HG02885 (cell line): ENCODE measurements around the gene ROGDI.

Experiments used
- ATAC-seq: cut with Tn5 transposase; IDR thresholded peaks from one replicate; pipeline ENCODE4 v1.9.1; 2021; ENCODE audit warnings: mild to moderate bottlenecking; ENCODE audit not compliant: unreplicated experiment, poor library complexity

The ROGDI gene, protein sequence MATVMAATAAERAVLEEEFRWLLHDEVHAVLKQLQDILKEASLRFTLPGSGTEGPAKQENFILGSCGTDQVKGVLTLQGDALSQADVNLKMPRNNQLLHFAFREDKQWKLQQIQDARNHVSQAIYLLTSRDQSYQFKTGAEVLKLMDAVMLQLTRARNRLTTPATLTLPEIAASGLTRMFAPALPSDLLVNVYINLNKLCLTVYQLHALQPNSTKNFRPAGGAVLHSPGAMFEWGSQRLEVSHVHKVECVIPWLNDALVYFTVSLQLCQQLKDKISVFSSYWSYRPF

DNA sequence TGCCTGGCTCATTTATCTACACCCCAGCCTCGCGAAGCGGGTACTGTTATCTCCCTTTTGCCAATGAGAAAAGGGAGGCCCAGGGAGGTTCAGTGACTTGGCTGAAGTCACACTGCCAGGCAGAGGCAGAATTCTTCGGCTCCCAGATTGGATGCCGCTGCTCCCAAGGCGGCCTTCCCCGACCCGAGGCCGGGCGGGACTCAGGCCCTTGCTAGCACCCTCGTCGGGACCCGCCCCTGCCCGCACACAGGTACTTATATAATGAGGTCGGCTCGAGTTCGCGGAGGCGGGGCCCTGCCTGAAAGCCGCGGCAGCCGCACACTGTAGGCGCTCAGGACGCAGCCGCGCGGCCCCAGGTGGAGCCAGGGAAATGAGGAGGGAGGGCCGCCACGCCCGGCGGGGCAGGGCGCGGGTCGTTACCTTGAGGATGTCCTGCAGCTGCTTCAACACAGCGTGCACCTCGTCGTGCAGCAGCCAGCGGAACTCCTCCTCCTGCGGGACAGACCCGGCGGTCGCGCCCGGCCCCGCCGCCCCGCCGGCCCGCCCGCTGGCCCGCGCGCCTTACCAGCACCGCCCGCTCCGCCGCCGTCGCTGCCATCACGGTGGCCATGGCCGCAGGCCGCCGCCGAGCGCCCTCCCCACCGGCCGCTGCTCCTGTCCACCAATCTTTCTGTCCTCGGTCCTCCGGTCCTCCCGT is at the start of gene ROGDI:
Gene ROGDI (minus strand): TSS at position 672 of the 697 bp plus-strand sequence. CDS start 62 bp downstream, at position 610.
- ATAC-seq = peak; percentile 56

DNA sequence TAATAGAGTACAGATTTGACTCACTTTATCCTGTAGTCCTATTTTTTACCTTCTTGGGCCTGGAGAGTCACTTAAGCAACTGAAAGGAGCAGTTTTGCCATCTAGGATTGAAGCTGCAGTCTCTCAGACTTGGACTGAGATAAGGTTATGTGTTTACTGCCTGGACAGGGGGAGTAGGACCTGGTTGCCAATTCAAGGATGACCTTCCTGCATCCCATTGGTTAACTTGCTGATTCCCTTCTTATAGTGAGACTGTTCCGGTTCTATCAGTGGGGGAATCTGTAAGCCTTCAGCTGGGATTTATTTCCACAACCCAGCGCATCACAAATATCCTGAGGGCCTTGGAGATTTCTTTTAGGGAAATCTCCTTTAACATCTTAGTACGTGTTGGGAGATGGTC is 47.8 kb upstream of the ROGDI start:
- no peak for ATAC-seq

DNA sequence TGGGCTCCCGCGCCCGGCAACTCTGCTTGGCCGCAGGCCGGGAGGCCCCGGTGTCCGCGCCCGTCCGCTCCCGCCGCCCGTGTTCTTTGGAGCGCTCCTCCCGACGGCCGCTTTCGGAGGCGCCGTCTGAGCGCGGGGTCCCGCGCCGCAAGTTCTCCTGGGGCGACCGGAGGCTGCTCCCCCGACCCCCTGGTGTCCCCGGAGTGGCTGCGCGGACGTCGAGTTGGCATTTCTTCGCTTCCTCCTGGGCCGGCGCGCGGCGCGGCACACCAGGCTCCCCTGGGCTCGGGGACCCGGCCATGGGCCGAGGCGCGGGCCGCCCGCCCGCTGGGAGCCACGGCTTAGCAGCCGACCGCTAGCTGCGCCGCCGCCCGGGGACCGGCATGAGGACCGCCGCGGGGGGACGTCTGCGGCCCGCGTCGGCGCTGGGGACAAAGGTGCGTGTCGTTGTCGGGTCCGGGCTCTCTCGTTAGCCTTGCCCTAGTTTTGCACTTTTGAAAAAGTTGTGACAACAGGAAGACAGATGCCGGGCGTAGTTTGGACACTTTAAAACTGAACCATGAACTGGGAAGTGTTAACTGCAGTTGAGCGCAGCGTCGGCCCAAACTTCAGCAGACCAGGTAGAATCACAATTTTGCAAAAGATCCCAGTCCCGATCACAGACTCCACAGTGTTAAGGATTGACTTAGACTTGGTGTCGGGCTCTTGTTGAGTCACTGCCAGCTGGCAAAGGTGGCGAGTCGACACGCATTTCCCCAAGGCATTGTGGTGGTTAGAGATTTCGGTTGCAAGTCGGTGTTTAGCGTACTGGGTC is 45.5 kb upstream of the ROGDI start:
- ATAC-seq = peak; percentile 17

DNA sequence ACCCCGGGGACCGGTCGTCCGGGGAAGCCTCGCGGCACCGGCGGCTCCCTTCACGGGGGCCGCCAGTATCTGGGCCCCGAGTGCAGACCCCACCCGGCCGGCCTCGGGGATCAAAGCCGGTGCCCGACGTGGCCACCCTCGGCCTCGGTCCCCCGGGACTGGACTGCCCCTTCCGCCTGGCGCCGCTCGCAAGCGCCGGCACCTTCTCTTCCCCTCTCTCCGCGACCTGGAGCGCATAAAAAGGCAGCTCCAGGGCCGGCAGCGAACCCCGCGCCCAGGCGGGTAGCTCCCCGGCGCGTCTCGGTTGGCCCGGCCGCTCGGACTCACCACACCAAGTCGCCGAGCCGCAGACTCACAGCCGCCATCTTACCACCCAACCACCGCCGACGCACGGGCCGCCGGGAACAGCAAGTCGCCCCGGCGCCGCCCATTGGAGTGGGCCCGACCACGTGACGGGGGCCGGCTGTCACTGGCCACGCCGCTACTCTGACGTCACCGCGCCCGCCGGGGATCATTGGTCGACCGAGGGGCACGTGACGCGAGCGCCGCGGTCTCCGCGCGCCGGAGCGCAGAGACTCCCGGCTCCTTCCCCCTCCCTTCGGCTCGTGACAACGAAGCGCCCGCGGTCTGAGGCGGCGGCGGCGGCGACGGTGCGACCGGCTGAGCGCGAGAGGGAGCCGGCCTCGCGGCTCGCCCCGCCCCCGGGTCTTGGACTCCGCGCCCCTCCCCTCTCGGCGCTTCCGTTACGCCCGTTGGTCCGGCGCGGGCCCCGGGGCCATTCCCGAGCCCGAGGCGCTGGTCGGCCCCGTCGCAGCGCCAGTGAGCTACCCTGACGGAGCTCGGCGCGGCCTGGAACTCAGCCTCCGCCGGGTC is 44.7 kb upstream of the ROGDI start, which contains the start of the genes GLYR1 and UBN1:
Gene GLYR1 (minus strand): TSS at position 388 of the 873 bp plus-strand sequence. CDS start 23 bp downstream, at position 365.
Gene UBN1 (plus strand): TSS at position 581 of the 873 bp plus-strand sequence. CDS start 5,437 bp downstream, outside the sequence.
- ATAC-seq = peak; percentile 88

DNA sequence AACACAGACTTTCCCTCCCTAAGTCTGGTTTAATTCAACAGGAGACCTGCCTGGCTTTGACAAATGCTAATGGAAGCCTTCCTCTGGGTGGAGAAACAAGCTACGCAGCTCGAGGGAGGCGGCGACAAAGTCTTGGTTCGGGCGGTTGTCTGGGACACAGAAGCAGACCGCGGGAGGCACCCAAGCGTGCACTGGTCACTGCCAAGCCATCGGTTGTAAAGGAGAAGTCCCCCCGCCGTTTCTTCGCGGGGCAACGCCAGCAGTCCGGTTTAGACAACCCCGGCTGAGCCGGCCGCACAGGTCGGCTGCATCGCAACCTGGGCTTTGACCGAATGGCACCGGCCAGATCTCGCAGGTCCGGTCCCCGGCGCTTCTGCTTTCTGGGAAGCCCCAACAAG is 44.1 kb upstream of the ROGDI start:
- peak; percentile 17 for ATAC-seq

DNA sequence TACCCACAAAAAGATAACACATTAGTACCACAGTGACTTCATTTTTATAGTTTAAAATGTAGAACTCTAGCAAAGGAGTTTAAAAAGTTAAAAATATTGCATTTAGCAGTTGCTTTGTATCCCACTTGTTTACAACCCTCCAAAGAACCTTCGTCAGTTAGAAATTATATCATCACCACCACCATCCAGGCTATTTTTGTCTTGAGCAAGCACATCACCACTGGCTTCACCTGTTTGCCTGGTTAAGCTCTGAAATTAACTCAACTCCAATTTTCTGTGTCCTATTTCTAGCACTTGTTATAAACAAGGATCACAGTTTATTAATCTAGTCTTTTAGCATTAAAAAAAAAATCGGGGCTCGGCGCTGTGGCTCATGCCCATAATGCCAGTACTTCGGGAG is 38.6 kb upstream of the ROGDI start:
- no peak for ATAC-seq

DNA sequence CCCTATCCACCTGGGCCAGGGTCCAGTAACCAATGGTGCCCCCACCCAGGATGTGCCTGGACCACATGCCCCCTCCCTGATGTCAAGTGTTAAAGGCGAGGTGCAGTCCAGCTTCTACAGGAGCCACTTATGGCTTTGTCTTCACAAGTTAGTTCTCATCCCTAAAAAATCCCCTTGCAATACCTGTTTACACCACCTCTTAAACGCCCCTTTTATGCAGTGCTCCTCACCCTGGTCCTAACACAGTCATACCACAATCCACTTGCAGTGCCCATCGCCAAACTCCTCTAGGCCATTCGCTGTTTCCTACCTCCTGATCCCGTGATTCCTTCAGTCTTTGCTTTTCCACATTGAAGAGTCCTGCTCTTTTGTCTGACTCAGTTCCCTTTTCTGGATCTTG is 37.5 kb upstream of the ROGDI start:
- ATAC-seq = no peak

DNA sequence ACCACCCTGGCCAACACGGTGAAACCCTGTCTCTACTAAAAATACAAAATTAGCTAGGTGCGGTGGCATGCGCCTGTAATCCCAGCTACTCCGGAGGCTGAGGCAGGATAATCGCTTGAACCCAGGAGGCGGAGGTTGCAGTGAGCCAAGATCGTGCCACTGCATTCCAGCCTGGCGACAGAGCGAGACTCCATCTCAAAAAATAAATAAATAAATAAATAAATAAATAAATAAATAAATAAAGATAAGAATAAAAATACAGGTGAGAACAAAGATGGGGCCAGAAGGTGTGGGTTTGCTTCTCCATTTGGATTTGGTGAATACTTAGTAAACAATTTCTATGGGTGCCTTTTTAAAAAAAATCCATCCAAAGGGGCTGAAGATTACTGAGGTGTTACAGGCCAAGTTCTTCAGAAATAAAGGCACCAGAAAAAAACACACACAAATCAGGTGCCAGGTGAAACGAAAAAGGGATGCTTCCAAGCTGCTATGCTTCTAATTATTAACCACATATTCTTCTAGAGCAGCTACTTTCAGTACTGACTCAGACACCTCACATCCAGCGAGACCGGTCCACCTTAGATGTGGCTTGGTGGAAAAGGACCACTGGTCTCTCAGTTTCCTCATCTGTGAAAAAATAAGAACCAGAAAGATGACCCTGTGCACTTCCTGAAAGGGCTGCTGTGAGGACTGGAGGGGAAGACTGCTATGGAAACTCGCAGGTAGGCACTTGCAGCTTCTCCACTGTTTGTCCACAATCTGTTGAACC is 35.5 kb upstream of the ROGDI start:
- no peak for ATAC-seq

DNA sequence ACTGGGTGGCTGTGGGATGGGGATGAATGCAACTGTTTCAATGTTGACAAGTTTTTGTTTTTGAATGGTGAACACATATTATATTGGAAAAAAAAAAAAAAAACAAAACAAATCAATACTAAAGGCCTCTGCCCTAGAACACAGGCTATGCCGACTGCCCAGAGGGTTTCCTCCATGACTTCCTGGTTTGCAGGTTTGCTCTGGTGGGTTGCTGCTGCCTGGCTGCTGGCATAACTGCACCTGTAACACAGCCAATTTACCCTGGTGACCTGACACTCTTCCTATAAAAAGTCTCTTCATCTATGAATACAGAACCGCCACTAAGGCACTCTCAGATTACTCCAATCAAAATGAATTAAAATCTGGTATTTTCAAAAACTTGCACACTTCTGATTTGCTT is 34.3 kb upstream of the ROGDI start:
- ATAC-seq = no peak

DNA sequence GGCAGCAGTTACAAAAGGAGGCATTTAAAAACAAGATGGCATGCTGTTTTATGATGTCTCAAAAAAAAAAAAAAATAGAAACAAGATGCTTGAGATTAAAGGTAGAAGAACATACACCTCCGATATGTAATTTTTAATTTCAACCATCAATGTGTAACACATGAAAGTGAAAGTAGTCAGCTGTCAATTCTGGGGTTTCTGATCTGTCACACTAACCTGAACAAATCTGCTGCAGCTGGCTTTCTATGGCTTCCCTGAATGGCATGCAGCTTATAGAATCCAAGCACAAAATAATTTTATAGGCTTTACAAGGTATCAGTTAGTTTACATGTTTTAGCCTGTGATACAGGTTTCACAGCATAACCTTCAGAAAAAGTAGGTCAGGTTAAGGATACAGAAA is 31.2 kb upstream of the ROGDI start:
- ATAC-seq = no peak

DNA sequence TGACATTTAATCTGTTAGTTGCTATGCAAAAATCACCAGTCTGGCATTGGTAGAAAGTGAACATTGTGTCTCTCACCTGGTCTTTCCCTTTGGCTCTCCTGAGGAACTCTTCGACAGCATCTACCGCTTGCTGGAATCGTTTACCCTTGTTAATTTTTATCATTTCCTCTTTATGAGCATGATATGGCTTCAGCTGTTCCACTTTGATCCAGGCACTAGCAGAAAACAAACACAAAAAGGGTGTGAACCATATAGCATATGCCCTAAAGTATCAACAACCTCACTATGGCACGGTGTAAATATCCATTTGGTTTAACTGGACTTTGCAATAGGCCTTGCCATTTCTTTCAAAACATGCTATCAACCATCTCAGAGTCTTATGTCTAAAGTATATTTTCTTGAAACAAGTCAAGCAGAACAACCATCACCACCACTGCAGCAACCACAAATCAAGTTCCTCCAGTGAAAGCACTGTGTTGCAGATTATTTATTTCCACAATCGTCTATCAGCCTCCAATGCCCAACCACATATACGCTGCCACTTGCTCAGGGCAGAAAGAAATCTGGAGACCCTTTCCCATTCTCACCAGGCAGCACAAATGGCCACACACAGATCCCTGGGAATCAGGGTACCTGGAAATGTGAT is 30.4 kb upstream of the ROGDI start:
- no peak for ATAC-seq

DNA sequence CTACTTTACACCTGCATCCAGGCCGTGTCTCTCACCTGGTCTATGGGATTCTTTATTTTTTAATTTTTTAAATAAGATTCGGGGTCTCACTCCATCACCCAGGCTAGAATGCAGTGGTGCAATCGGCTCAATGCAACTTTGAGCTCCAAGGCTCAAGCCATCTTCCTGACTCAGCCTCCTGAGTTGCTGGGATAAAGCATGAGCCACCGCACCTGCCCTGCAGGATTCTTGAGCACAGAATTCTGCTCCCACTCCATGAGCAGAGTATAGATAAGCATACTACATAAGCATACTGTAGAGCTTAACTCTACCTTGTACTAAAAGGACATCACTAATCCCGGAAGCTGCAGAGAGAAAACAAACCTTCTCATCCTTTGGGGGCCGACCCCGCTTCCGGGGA is 29.2 kb upstream of the ROGDI start:
- no peak for ATAC-seq

DNA sequence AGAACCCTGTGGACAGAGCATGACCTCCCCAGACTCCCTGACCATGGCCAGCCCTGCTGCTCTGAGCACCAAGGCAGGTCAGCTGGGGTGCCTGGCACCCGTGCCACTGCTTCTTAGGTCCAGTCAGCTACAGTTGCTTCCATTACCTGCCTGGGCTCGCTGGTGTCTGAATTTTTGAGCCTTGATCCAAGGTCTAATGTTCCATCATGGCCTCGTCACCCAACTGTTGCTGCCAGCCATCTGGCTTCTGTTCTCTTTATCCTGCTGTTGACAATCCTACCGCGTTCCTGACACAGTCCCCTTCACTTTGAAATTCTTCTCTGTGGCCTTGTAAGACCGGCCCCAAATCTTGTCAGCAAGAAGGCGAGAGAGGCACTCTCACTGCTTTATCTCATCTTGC is 28.0 kb upstream of the ROGDI start:
- ATAC-seq = no peak

DNA sequence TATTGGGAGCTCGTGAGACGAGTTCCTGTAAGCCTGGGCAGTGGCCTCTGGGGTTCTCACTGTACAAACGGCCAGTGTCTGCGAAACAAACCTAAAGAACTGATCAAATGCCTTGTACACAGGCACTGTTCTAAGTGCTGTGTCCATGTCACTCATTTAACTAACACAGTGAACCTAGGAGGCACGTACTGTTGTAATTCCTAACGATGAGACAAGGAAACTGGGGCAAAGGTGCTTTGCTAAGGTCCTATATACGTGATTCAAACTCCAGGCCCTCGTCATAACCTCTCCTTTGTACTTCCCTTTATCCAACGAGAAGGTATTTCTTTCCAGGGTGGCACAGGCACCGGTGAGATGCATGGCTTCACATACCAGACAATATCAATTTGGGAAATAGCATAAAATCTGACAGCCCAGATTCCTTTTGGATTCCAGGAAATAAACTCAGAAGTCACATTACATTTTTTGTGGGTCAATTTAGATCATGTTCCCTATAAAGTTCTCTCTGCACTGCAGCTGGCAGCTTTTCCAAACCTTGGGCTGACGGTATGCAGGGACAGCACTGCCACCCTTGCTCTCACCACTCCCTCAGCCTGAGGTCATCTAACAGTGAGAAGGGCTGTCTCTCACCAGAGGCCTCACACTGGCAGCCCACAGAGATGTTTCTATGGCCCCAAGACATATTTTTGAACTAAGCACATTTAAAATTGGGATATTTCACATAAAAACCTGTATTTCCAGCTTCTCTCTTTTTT is 26.3 kb upstream of the ROGDI start:
- ATAC-seq = no peak

DNA sequence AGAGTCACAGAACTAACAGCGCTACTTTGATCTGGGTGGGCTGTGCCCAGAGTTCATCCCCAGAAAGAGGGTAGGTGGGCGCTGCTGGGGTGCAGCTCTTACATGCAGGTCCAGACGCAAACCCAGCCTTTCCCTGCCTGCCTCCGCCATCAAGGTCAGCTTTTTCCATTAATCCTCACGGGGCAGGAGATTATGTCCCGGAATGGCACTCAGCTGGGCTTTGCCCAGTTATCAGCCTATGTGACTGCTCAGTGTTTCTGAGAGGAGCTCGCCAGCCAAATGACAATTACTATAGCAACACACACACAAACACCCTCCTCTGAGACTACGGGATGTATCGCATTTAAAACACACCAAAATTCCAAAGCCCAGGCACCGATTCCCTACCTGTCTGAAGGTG is 24.5 kb upstream of the ROGDI start:
- ATAC-seq = no peak

DNA sequence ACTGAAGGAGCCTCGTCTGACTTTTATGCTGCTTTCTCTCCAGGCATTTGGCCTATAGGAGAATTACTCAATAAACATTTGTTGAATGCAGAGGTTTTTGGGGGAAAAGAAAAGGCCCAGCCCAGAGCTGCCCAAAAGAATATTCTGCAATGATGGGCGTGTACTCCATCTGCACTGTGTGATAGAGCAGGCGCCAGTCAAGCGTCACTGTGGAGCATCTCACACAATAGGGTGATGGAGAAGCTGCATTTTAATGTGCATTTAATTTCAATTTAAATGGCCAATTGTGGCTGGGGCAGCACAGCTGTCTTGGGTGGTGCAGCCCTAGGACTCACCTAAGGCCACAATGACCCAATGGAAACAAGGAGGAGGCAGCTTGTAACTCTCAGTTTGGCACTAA is 24.1 kb upstream of the ROGDI start:
- no peak for ATAC-seq

DNA sequence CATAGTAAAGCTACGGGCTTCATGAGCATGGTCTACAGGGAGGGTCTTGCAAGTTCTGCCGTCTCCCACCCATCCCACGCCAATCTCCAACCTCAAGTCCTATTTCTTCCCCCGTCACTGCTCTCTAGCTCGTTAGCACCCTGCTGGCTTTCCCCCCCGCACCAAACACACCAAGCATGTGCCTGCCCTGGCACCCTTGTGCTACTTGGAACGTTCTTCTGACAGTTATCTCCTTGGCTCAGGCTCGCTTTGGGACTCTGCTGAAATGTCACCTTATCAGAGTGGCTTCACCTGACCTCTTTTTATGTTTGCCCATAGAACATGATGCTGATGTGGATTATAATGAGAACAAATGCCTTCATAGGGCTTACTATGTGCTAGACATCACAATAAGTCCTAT is 22.8 kb upstream of the ROGDI start:
- ATAC-seq = no peak

DNA sequence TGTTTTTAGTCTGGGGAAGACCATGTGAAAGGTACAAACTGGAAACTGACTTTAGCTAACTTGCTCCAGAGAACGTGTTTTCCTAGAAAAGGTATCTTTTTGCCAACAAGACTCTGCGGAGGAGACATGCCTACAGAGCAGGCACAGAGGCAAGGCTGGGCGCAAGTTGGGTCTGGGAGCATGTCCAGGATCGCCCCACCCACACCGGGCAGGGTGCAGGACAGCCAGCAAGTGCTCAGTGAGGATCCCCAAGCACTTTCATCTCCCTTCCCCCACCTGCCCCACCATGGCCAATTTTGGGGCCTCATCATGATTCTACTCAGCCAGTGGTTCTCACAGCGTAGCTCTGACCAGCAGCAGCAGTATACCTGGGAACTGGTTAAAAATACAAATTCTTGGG is 18.2 kb upstream of the ROGDI start:
- no peak for ATAC-seq
